ENCODE data around the gene GOLM1.
"Not testable (repeated sequence)": the region's sequence is repeated elsewhere in the genome, so short reads cannot be mapped to it uniquely, and the experiment has no call there.

DNA sequence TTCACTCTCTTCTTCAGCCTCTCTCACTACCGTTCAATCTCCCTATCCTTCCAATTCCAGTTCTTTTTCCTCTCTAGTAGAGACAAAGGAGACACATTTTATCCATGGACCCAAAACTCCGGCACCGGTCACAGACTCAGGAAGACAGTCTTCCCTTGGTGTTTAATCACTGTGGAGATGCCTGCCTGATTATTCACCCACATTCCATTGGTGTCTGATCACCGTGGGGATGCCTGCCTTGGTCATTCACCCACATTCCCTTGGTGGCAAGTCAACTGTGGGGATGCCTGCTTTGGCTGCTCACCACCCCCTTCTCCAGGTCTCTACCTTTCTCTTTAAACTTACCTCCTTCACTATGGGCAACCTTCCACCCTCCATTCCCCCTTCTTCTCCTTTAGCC, 47.3 kb upstream of the GOLM1 start:
- not testable (repeated sequence) for TF ChIP-seq POLR2A (IDR thresholded peaks at IDR 0.05; ENCODE audit: low read depth, low read length)
- TF ChIP-seq, protein P1, sequence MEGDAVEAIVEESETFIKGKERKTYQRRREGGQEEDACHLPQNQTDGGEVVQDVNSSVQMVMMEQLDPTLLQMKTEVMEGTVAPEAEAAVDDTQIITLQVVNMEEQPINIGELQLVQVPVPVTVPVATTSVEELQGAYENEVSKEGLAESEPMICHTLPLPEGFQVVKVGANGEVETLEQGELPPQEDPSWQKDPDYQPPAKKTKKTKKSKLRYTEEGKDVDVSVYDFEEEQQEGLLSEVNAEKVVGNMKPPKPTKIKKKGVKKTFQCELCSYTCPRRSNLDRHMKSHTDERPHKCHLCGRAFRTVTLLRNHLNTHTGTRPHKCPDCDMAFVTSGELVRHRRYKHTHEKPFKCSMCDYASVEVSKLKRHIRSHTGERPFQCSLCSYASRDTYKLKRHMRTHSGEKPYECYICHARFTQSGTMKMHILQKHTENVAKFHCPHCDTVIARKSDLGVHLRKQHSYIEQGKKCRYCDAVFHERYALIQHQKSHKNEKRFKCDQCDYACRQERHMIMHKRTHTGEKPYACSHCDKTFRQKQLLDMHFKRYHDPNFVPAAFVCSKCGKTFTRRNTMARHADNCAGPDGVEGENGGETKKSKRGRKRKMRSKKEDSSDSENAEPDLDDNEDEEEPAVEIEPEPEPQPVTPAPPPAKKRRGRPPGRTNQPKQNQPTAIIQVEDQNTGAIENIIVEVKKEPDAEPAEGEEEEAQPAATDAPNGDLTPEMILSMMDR (conservative IDR thresholded peaks at IDR 0.05; ENCODE audit: low read depth, low read length): not testable (repeated sequence)

All from IMR-90 (cell line).